ENCODE data around the gene ZBTB7C.
A peak's percentile ranks its signal among the peaks of the same experiment; 100 is the strongest.

The ZBTB7C gene

GRCh38 chr18:48026216-48026615, 383.0 kb downstream of the ZBTB7C start:
- no peak for DNase-seq

- no peak for DNase-seq
These were observed 384.1 kb downstream of the ZBTB7C start for GRCh38 chr18:48024881-48025660.

- no peak for DNase-seq
These were observed 385.1 kb downstream of the ZBTB7C start for GRCh38 chr18:48024009-48024512.

GRCh38 chr18:48023334-48024008, 385.7 kb downstream of the ZBTB7C start:
- peak; percentile 42 for DNase-seq

- peak; percentile 77 for DNase-seq
These were observed 386.5 kb downstream of the ZBTB7C start for GRCh38 chr18:48022531-48023329.

- no peak for DNase-seq
These were observed 387.2 kb downstream of the ZBTB7C start for GRCh38 chr18:48022021-48022420.

GRCh38 chr18:48021273-48021914, 387.8 kb downstream of the ZBTB7C start:
- DNase-seq = no peak

GRCh38 chr18:48020337-48021250, 388.6 kb downstream of the ZBTB7C start:
- DNase-seq = no peak

GRCh38 chr18:48019557-48020325, 389.4 kb downstream of the ZBTB7C start:
- no peak for DNase-seq

- DNase-seq = no peak
These were observed 390.3 kb downstream of the ZBTB7C start for GRCh38 chr18:48018851-48019250.

- no peak for DNase-seq
These were observed 391.5 kb downstream of the ZBTB7C start for GRCh38 chr18:48017635-48018034.

- no peak for DNase-seq
These were observed 396.0 kb downstream of the ZBTB7C start for GRCh38 chr18:48013162-48013561.

GRCh38 chr18:48011926-48012465, 397.2 kb downstream of the ZBTB7C start:
- no peak for DNase-seq

- no peak for DNase-seq
These were observed 398.9 kb downstream of the ZBTB7C start for GRCh38 chr18:48010264-48010663.

GRCh38 chr18:48009116-48009745, 400.0 kb downstream of the ZBTB7C start:
- no peak for DNase-seq

- DNase-seq = no peak
These were observed 401.1 kb downstream of the ZBTB7C start for GRCh38 chr18:48007955-48008701.

GRCh38 chr18:48007381-48007780, 401.8 kb downstream of the ZBTB7C start:
- DNase-seq = no peak

GRCh38 chr18:48006415-48007175, 402.6 kb downstream of the ZBTB7C start:
- no peak for DNase-seq

- no peak for DNase-seq
These were observed 404.6 kb downstream of the ZBTB7C start for GRCh38 chr18:48004577-48004976.

All from NCI-H1694 treated with DMSO at 0.1 percent for 48 hours (cell line).